CMK (cell line): ENCODE data around the gene AFDN.

Source experiments
- DNase-seq: peaks from one replicate; pipeline ENCODE4 v3.0.0-alpha.2; 2010; ENCODE audit warnings: low read depth

The AFDN gene

GRCh38 chr6:167826896-167827582 lies at the start of gene AFDN:
AFDN (plus strand) TSS chr6:167826911; CDS start chr6:167827133, 222 bp downstream.
- DNase-seq: no peak

- no peak for DNase-seq
These were observed 48.1 kb upstream of the AFDN start for GRCh38 chr6:167778497-167779128.

- DNase-seq: no peak
These were observed 47.4 kb upstream of the AFDN start for GRCh38 chr6:167779129-167779992.

GRCh38 chr6:167779993-167780655 lies 46.6 kb upstream of the AFDN start:
- DNase-seq: no peak

GRCh38 chr6:167781066-167781767 lies 45.5 kb upstream of the AFDN start:
- DNase-seq: no peak

GRCh38 chr6:167781868-167782267 lies 44.8 kb upstream of the AFDN start:
- DNase-seq: no peak

- DNase-seq: no peak
These were observed 43.8 kb upstream of the AFDN start for GRCh38 chr6:167782698-167783517.

GRCh38 chr6:167786853-167787675 lies 39.6 kb upstream of the AFDN start:
- no peak for DNase-seq

- no peak for DNase-seq
These were observed 38.7 kb upstream of the AFDN start for GRCh38 chr6:167787896-167788562.

- no peak for DNase-seq
These were observed 38.2 kb upstream of the AFDN start for GRCh38 chr6:167788563-167788903.

- no peak for DNase-seq
These were observed 37.4 kb upstream of the AFDN start for GRCh38 chr6:167789358-167789757.

- no peak for DNase-seq
These were observed 35.5 kb upstream of the AFDN start for GRCh38 chr6:167791091-167791779.

GRCh38 chr6:167791780-167792478 lies 34.8 kb upstream of the AFDN start:
- no peak for DNase-seq

GRCh38 chr6:167793421-167793820 lies 33.3 kb upstream of the AFDN start:
- DNase-seq: no peak

- no peak for DNase-seq
These were observed 32.3 kb upstream of the AFDN start for GRCh38 chr6:167794161-167795157.

GRCh38 chr6:167795321-167795811 lies 31.3 kb upstream of the AFDN start:
- DNase-seq: no peak

GRCh38 chr6:167795874-167796191 lies 30.9 kb upstream of the AFDN start:
- DNase-seq: no peak
